ENCODE measurements around the gene EFNB2. TPM values are rescaled to one million over a fixed set of nuclear protein-coding genes. Genes with fewer than 3 reads are reported as not detected.

Gene EFNB2
- total RNA-seq, 1 donor from 2014 or later = 14.6 TPM

DNA sequence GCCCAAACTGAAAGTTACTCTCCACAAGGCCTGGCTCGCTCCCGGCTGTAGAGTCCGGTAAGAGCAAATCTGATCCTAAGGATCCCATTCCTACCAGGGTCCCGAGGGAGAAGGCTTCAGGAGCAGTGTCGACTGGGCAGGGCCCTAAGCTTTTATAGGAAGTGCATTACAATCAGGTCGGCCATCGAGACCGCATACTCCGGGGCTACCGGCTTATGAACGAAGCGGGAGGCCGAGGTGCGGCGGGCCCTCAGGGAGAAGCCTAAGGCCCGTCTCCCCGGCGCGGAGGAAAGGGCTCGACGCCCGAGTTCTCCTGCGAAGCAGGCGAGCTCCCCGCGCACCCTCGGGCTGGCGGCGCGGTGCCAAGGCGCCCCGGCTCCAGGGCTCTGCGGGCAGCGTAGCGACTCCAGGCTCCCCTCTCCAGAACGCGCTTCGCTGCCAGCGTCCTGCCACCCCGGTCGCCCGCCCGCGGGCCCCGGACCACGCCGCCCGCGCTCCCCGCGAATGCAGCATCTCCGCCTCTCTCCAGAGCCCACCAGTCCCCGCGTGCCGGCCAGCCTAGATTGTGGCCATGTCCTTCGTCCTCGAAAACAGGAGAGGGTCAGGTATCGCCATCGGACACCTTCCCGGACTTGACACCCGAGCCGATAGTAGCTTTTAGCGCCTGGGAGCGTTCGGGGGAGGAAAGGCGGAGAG, 1.4 kb downstream of the EFNB2 start:
- Histone ChIP-seq H3K4me1 (ENCODE audit: control insufficient read depth in 3 of 3, insufficient read depth in 3 of 3, low read length in 3 of 3) (peaks cover 17 to 22% (median 22%) of the 10 kb centered on the region in 3 donors), H3K9me3 (ENCODE audit: control insufficient read depth in 3 of 3, low read length in 3 of 3) (no peaks in the 10 kb centered on the region), H3K36me3 (ENCODE audit: control insufficient read depth in 3 of 3, insufficient read depth in 3 of 3, low read length in 3 of 3) (no peaks in the 10 kb centered on the region), H3K27ac (ENCODE audit: low read depth, low read length) (peak overlapping the region; percentile 65), H3K4me3 (ENCODE audit: low read length in 3 of 3) (peak overlapping the region; percentile 81 to 83 (median 83)), H3K9ac (ENCODE audit: low read depth in 1 of 3, low read length in 3 of 3) (peak overlapping the region; percentile 70 to 81 (median 71)), H3K27me3 (ENCODE audit: control insufficient read depth in 3 of 3, insufficient read depth in 3 of 3, low read length in 3 of 3) (no peaks in the 10 kb centered on the region)

DNA sequence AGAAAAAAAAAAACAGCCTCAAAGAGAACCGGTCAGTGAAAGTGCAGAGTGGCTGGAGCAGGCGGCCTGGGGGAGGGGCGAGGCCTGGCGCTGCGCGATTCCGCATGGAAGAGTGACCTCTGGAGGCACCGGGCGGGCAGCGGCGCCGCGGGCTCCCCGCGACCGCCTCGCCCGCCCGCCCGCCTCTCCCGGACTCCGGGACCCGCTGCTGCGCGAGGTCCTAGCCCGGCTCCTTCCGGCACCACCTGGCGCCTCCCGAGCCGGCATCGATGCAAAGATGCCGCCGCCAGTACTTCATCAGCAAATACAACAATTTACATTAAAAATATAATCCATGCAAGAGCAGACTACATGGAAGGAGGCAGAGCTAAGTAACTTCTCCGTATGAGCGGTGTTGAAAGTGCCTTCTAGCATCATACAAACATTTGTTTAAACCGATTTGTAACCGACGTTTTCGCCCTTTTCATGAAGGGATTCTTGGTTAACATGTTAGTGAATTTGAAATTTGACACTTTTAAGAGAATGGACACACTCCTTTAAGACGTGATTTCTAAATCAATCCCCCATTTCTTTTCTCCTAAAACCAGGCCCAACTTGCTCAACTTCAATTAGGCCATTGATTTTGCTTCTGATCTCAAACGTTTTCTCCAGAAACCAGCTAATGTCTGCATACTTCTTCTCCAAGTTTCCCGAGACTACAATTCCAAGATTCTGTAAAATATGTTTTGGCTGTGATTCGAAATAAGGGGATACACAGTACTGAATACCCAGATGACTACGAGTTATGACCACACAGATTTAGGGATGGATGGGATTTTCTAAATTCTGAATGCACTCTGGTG, 2.1 kb downstream of the EFNB2 start:
- Histone ChIP-seq H3K9ac (ENCODE audit: low read depth in 1 of 3, low read length in 3 of 3) (peak overlapping the region; percentile 70 to 81 (median 71)), H3K27me3 (ENCODE audit: control insufficient read depth in 3 of 3, insufficient read depth in 3 of 3, low read length in 3 of 3) (no peaks in the 10 kb centered on the region), H3K9me3 (ENCODE audit: control insufficient read depth in 3 of 3, low read length in 3 of 3) (no peaks in the 10 kb centered on the region), H3K36me3 (ENCODE audit: control insufficient read depth in 3 of 3, insufficient read depth in 3 of 3, low read length in 3 of 3) (no peaks in the 10 kb centered on the region), H3K4me1 (ENCODE audit: control insufficient read depth in 3 of 3, insufficient read depth in 3 of 3, low read length in 3 of 3) (peaks cover 17 to 22% (median 22%) of the 10 kb centered on the region in 3 donors), H3K27ac (ENCODE audit: low read depth, low read length) (peak overlapping the region; percentile 65), H3K4me3 (ENCODE audit: low read length in 3 of 3) (peak overlapping the region; percentile 81 to 83 (median 83))

DNA sequence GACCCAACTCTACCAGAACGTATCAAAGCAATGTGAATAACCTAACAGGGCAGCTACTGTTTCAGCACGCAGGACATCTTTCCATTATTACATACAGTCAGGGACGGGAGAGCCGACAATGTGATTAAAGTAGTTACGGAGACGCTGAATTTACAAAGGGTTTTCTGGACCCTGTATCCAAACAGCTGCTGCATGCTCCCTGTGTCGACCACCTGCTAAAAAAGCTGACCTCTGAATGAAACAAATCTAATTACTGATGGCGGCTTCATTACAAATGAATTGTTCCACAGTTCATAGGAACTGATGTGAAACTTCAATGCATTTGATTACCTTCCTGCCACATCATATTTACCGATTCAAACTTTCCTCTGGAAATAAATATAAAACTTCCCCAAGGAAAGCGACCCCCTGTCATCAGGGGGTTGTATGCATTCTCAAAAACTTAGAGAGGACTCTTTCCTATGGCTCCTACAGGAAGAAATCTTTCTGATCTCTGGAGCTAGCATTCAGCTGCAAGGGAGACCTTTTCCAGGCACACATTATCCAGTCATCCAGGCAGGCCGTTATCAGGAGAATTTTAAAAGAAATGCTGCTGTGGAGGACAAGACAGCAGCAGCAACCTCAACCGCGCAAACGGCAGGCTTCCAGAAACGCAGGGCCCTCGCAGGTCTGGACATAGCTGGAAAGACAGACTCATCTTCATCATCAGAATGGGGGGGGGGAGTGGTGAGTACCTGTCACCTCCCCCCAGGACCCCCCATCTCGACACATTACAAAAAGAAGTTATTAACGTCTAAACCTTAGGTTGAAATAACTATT, 3.1 kb downstream of the EFNB2 start:
- peak overlapping the region; percentile 65 to 83 (median 66) for H3K4me3 ChIP-seq (ENCODE audit: low read length in 3 of 3)
- peak overlapping the region; percentile 37 for H3K27ac ChIP-seq (ENCODE audit: low read depth, low read length)
- H3K27me3 ChIP-seq (ENCODE audit: control insufficient read depth in 3 of 3, insufficient read depth in 3 of 3, low read length in 3 of 3) = no peaks in the 10 kb centered on the region
- H3K4me1 ChIP-seq (ENCODE audit: control insufficient read depth in 3 of 3, insufficient read depth in 3 of 3, low read length in 3 of 3) = peaks cover 17 to 27% (median 22%) of the 10 kb centered on the region in 3 donors
- no peaks in the 10 kb centered on the region for H3K36me3 ChIP-seq (ENCODE audit: control insufficient read depth in 3 of 3, insufficient read depth in 3 of 3, low read length in 3 of 3)
- no peaks in the 10 kb centered on the region for H3K9me3 ChIP-seq (ENCODE audit: control insufficient read depth in 3 of 3, low read length in 3 of 3)
- H3K9ac ChIP-seq (ENCODE audit: low read depth in 1 of 3, low read length in 3 of 3) = peak overlapping the region; percentile 57 to 71 (median 70)

DNA sequence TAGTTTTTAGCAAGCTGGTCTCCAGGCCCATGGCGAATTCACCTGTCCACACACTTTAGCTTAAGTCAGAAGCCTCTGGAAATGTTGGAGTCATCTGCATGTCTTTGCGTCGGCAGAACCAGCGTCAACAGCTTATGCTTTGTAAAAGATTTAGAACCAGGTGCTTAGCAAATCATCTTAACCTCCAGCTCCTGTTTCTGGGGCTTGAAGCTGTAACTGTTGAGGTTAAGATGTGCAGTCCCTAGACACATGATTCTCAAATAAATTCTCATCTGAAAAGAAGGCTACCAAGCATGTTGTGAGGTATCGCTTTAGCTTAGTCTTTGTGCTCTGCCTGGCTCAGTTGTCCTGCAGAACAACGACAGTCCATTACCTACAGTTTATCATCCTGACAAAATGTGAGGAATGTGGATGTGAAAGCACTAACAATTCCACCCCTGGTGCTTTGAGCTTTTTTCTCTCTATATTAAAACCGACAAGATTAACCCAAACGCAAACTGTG, 4.4 kb downstream of the EFNB2 start:
- Histone ChIP-seq H3K9me3 (ENCODE audit: control insufficient read depth in 3 of 3, low read length in 3 of 3) (no peaks in the 10 kb centered on the region), H3K27ac (ENCODE audit: low read depth, low read length) (no peak overlapping the region), H3K36me3 (ENCODE audit: control insufficient read depth in 3 of 3, insufficient read depth in 3 of 3, low read length in 3 of 3) (no peaks in the 10 kb centered on the region), H3K4me3 (ENCODE audit: low read length in 3 of 3) (peak overlapping the region in 2 of 3 donors; percentile 2 to 43), H3K27me3 (ENCODE audit: control insufficient read depth in 3 of 3, insufficient read depth in 3 of 3, low read length in 3 of 3) (no peaks in the 10 kb centered on the region), H3K9ac (ENCODE audit: low read depth in 1 of 3, low read length in 3 of 3) (no peak overlapping the region), H3K4me1 (ENCODE audit: control insufficient read depth in 3 of 3, insufficient read depth in 3 of 3, low read length in 3 of 3) (peaks cover 13 to 22% (median 14%) of the 10 kb centered on the region in 3 donors)

DNA sequence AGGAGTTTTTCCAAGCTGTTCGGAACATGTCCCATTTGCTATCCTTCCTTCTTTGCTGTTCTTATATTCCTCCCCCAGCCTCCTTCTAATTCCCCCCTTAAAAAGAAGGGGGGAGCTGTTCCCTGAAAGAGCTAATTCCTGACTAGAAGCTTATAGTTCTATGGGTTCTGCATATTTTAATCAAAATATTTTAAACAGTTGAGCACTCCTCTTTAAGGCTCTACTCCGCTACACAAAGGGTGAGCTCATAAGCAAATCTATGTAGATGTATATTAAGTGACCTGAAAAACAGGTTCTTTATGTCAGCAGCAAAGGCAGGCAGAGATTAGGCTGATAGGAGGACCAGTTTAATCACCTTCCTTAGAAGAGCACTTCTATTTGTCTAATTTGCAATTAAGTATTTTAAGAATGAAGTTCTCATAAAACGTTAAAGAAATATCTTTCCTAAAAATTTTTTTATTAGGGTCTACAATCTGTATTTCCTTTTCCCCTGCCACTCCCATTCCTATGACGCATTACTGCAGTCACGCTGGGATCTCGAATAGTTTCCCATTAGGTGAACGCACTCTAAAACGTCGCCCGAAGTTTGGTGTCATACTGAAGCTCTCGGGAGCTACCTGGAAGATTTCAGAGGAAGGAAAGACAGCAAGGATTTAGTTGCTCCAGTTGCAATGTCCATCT, 5.2 kb downstream of the EFNB2 start:
- H3K27me3 ChIP-seq (ENCODE audit: control insufficient read depth in 3 of 3, insufficient read depth in 3 of 3, low read length in 3 of 3) = no peaks in the 10 kb centered on the region
- H3K4me1 ChIP-seq (ENCODE audit: control insufficient read depth in 3 of 3, insufficient read depth in 3 of 3, low read length in 3 of 3) = peaks cover 11 to 19% (median 12%) of the 10 kb centered on the region in 3 donors
- H3K36me3 ChIP-seq (ENCODE audit: control insufficient read depth in 3 of 3, insufficient read depth in 3 of 3, low read length in 3 of 3) = no peaks in the 10 kb centered on the region
- H3K27ac ChIP-seq (ENCODE audit: low read depth, low read length) = no peak overlapping the region
- no peak overlapping the region for H3K9ac ChIP-seq (ENCODE audit: low read depth in 1 of 3, low read length in 3 of 3)
- no peaks in the 10 kb centered on the region for H3K9me3 ChIP-seq (ENCODE audit: control insufficient read depth in 3 of 3, low read length in 3 of 3)
- H3K4me3 ChIP-seq (ENCODE audit: low read length in 3 of 3) = peak overlapping the region in 1 of 3 donors; percentile 2

DNA sequence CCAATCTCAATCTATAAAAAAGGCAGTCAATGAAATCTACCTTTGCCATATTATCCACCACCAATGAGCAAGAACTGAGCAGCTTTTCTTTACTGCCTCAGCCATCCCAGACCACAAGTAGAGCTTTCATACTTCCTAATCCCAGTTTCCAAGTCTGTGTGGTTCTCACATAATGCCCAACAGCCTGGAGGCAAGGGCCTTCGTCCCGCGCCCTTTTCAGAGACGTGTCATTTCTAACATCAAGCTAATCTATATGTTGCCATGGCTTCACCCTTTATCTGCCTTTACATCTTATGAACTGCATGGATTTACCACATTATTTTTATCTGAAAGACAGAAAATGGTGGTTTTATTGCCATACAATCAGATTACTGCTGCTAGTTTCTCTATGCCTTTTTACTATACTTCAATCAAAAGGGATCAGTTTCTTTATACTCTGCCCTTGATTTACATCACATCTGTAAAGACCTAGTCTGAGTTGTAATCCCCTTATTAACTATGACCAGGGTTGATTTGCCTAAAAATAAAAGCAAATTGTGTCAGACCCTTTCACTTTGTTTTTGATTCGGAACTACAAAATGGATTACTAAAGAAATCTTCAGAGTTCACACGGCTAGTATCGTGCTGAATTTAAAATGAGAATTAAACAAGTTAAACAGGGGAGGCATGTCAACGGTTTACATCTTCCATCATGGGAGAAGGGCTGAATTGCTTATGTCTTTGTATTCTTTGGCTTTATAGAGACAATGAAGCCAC, 5.9 kb downstream of the EFNB2 start:
- Histone ChIP-seq H3K9ac (ENCODE audit: low read depth in 1 of 3, low read length in 3 of 3) (no peak overlapping the region), H3K27ac (ENCODE audit: low read depth, low read length) (no peak overlapping the region)

DNA sequence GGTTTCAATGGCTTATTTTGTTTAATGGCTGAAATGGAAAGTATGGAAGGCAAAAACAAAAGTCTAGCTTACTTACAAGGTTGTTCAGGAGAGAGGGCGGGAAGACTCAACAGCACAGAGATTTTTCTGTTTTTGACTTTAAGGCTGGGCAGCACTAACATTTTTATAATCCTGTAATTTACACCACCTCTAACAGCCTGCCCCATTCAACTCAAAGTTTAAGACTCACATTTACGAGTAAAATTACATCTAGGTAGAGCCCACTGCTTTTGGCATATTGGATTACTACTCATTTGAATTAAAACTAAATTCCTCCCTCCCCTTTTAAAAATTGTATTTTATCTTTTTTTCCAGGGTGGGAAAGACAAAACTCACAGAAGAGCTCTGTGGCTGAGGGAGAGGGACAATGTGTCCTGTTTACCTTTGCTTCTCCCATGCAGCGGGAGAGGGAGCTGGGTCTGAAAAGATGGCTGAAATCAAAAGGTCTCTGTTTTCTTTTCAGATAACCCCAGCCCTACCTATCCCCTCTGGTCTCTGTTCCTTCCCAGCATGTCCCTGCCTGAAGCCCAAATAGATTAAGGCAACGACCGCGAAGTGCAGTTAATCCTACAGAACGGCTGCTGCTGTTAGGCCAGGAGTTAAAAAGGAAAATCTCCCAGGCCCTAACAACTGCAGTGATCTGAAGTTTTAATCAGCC, 6.6 kb downstream of the EFNB2 start:
- Histone ChIP-seq H3K4me1 (ENCODE audit: control insufficient read depth in 3 of 3, insufficient read depth in 3 of 3, low read length in 3 of 3) (peaks cover 8 to 13% (median 9%) of the 10 kb centered on the region in 3 donors), H3K27me3 (ENCODE audit: control insufficient read depth in 3 of 3, insufficient read depth in 3 of 3, low read length in 3 of 3) (no peaks in the 10 kb centered on the region), H3K9ac (ENCODE audit: low read depth in 1 of 3, low read length in 3 of 3) (no peak overlapping the region), H3K4me3 (ENCODE audit: low read length in 3 of 3) (no peak overlapping the region), H3K27ac (ENCODE audit: low read depth, low read length) (no peak overlapping the region), H3K36me3 (ENCODE audit: control insufficient read depth in 3 of 3, insufficient read depth in 3 of 3, low read length in 3 of 3) (no peaks in the 10 kb centered on the region), H3K9me3 (ENCODE audit: control insufficient read depth in 3 of 3, low read length in 3 of 3) (no peaks in the 10 kb centered on the region)

More for the DNA sequence above, 5.9 kb downstream of the EFNB2 start:
- H3K36me3 ChIP-seq (ENCODE audit: control insufficient read depth in 3 of 3, insufficient read depth in 3 of 3, low read length in 3 of 3) = no peaks in the 10 kb centered on the region
- peaks cover 11 to 17% (median 12%) of the 10 kb centered on the region in 3 donors for H3K4me1 ChIP-seq (ENCODE audit: control insufficient read depth in 3 of 3, insufficient read depth in 3 of 3, low read length in 3 of 3)
- H3K27me3 ChIP-seq (ENCODE audit: control insufficient read depth in 3 of 3, insufficient read depth in 3 of 3, low read length in 3 of 3) = no peaks in the 10 kb centered on the region
- no peaks in the 10 kb centered on the region for H3K9me3 ChIP-seq (ENCODE audit: control insufficient read depth in 3 of 3, low read length in 3 of 3)
- no peak overlapping the region for H3K4me3 ChIP-seq (ENCODE audit: low read length in 3 of 3)

DNA sequence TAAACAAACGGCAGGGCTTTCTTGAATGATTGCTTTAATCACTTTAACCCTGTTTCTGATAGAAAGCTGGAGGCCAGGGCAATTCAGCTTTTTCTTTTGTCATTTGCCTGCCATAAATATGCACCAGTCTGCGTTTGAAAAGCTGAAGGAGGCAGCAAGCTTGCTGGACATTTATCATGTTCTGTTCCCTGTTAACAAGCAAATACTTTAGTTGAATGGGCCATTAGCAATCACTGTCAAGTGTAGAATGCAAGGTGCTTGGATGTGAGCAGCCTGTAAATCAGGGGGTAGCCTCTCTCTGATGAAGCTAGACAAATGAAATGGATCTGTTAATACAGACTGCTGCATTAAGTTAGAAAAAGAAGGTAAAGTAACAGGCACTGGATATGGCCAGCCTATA, 7.6 kb downstream of the EFNB2 start:
- H3K9me3 ChIP-seq (ENCODE audit: control insufficient read depth in 3 of 3, low read length in 3 of 3) = no peaks in the 10 kb centered on the region
- no peak overlapping the region for H3K4me3 ChIP-seq (ENCODE audit: low read length in 3 of 3)
- peaks cover 6 to 14% (median 11%) of the 10 kb centered on the region in 3 donors for H3K4me1 ChIP-seq (ENCODE audit: control insufficient read depth in 3 of 3, insufficient read depth in 3 of 3, low read length in 3 of 3)
- no peaks in the 10 kb centered on the region for H3K36me3 ChIP-seq (ENCODE audit: control insufficient read depth in 3 of 3, insufficient read depth in 3 of 3, low read length in 3 of 3)
- no peak overlapping the region for H3K9ac ChIP-seq (ENCODE audit: low read depth in 1 of 3, low read length in 3 of 3)
- H3K27me3 ChIP-seq (ENCODE audit: control insufficient read depth in 3 of 3, insufficient read depth in 3 of 3, low read length in 3 of 3) = no peaks in the 10 kb centered on the region
- H3K27ac ChIP-seq (ENCODE audit: low read depth, low read length) = no peak overlapping the region

Measured in skeletal muscle tissue (tissue), 4 donors.